HEK293 (cell line): ENCODE data around the gene HTR1A.

Source experiments
- CTCF ChIA-PET: fragments of 350-600 bp; formaldehyde crosslinking; extraction: SDS; loops from one replicate; lab custom pipeline; 2021; ENCODE audit warnings: antibody characterized with exemption; lab: Yijun Ruan, JAX
- POLR2A ChIA-PET: fragments of 300-600 bp; formaldehyde crosslinking; extraction: SDS; loops from one replicate; lab custom pipeline; 2020; ENCODE audit warnings: antibody characterized with exemption, inconsistent platforms; lab: Yijun Ruan, JAX
- H3K27ac ChIP-seq: fragments of 200-500 bp; sonication (Bioruptor generic); 2 replicates; pipeline ENCODE4 v1.5.1; 2014; ENCODE audit warnings: low read depth, low read length, control low read depth, inconsistent platforms; ENCODE audit errors: extremely low read depth
- H3K36me3 ChIP-seq, 2 experiments: fragments of 200-500 bp in 1 of 2; sonication (Bioruptor generic) in 1 of 2; 1 replicate in 1 of 2; 2 replicates in 1 of 2; pipeline ENCODE4 v1.5.1; 2014 to 2017; ENCODE audit warnings: inconsistent platforms in 2 of 2, low read length in 2 of 2; ENCODE audit not compliant: control insufficient read depth in 2 of 2, insufficient read depth in 1 of 2
- H3K4me1 ChIP-seq: fragments of 200-500 bp; sonication (Bioruptor generic); 2 replicates; pipeline ENCODE4 v1.5.1; 2014; ENCODE audit warnings: mild to moderate bottlenecking, low read length, inconsistent platforms; ENCODE audit not compliant: control insufficient read depth, insufficient read depth
- H3K4me3 ChIP-seq: 2 replicates; pipeline ENCODE4 v1.5.1; 2011; ENCODE audit warnings: low read depth, mild to moderate bottlenecking, control low read depth, low read length, moderate library complexity
- H3K9me3 ChIP-seq: fragments of 200-500 bp; sonication (Bioruptor generic); 2 replicates; pipeline ENCODE4 v1.5.1; 2014; ENCODE audit warnings: low read depth, low read length, inconsistent platforms; ENCODE audit not compliant: control insufficient read depth, insufficient read depth
- AEBP2 ChIP-seq: fragments of 450-650 bp; formaldehyde crosslinking; IDR thresholded peaks from 2 replicates; pipeline ENCODE4 v1.5.1; 2016; ENCODE audit warnings: missing biosample characterization, missing genetic modification characterization, borderline replicate concordance
- BCL6B ChIP-seq: fragments of 450-650 bp; formaldehyde crosslinking; IDR thresholded peaks from 2 replicates; pipeline ENCODE4 v1.5.1; 2017; ENCODE audit warnings: missing biosample characterization, missing genetic modification characterization
- ELK4 ChIP-seq: IDR thresholded peaks from 2 replicates; pipeline ENCODE4 v1.6.1; 2011; ENCODE audit warnings: mild to moderate bottlenecking, low read depth, low read length, borderline replicate concordance
- MZF1 ChIP-seq: fragments of 450-650 bp; formaldehyde crosslinking; IDR thresholded peaks from 2 replicates; pipeline ENCODE4 v1.5.1; 2017; ENCODE audit warnings: missing biosample characterization, missing genetic modification characterization, borderline replicate concordance
- PRDM10 ChIP-seq: fragments of 450-650 bp; formaldehyde crosslinking; IDR thresholded peaks from 2 replicates; pipeline ENCODE4 v1.5.1; 2016; ENCODE audit warnings: missing biosample characterization, missing genetic modification characterization
- SCRT1 ChIP-seq: fragments of 450-650 bp; formaldehyde crosslinking; IDR thresholded peaks from 2 replicates; pipeline ENCODE4 v1.5.1; 2016; ENCODE audit warnings: missing biosample characterization, missing genetic modification characterization, borderline replicate concordance
- SP3 ChIP-seq: fragments of 450-650 bp; formaldehyde crosslinking; IDR thresholded peaks from 2 replicates; pipeline ENCODE4 v1.5.1; 2016; ENCODE audit warnings: missing biosample characterization, missing genetic modification characterization
- TCF7L2 ChIP-seq: IDR thresholded peaks from 2 replicates; pipeline ENCODE4 v1.6.1; 2011; ENCODE audit warnings: low read depth, mild to moderate bottlenecking, inconsistent platforms, low read length, moderate library complexity, borderline replicate concordance
- ZNF10 ChIP-seq: fragments of 450-650 bp; formaldehyde crosslinking; IDR thresholded peaks from 2 replicates; pipeline ENCODE4 v1.5.1; 2017; ENCODE audit warnings: missing biosample characterization, missing genetic modification characterization
- ZNF114 ChIP-seq: fragments of 450-650 bp; formaldehyde crosslinking; IDR thresholded peaks from 2 replicates; pipeline ENCODE4 v1.5.0; 2017; ENCODE audit warnings: missing biosample characterization, missing genetic modification characterization
- ZNF292 ChIP-seq: fragments of 450-650 bp; formaldehyde crosslinking; IDR thresholded peaks from 2 replicates; pipeline ENCODE4 v1.5.1; 2016; ENCODE audit warnings: low read depth, missing biosample characterization, missing genetic modification characterization, borderline replicate concordance
- ZNF354C ChIP-seq: fragments of 450-650 bp; formaldehyde crosslinking; IDR thresholded peaks from 2 replicates; pipeline ENCODE4 v1.5.1; 2016; ENCODE audit warnings: missing biosample characterization, missing genetic modification characterization, low read depth, borderline replicate concordance
- ZNF426 ChIP-seq: fragments of 450-650 bp; formaldehyde crosslinking; IDR thresholded peaks from 2 replicates; pipeline ENCODE4 v1.5.1; 2017; ENCODE audit warnings: missing biosample characterization, missing genetic modification characterization, mild to moderate bottlenecking, inconsistent platforms, moderate library complexity
- ZNF544 ChIP-seq: fragments of 450-650 bp; formaldehyde crosslinking; IDR thresholded peaks from 2 replicates; pipeline ENCODE4 v1.5.0; 2017; ENCODE audit warnings: missing biosample characterization, missing genetic modification characterization
- ZNF621 ChIP-seq: fragments of 450-650 bp; formaldehyde crosslinking; IDR thresholded peaks from 2 replicates; pipeline ENCODE4 v1.5.1; 2017; ENCODE audit warnings: missing biosample characterization, missing genetic modification characterization
- ZNF768 ChIP-seq: fragments of 450-650 bp; formaldehyde crosslinking; IDR thresholded peaks from 2 replicates; pipeline ENCODE4 v1.5.1; 2018; ENCODE audit warnings: missing biosample characterization, mild to moderate bottlenecking, missing genetic modification characterization
- ZSCAN16 ChIP-seq: fragments of 450-650 bp; formaldehyde crosslinking; IDR thresholded peaks from 2 replicates; pipeline ENCODE4 v1.5.1; 2016; ENCODE audit warnings: missing biosample characterization, missing genetic modification characterization
- ZXDB ChIP-seq: fragments of 450-650 bp; formaldehyde crosslinking; IDR thresholded peaks from 2 replicates; pipeline ENCODE4 v1.5.1; 2016; ENCODE audit warnings: missing biosample characterization, missing genetic modification characterization

HTR1A gene

GRCh38 chr5:63958654-63959053 is 3.6 kb downstream of the HTR1A start (continued):
- TF ChIP-seq ZNF426 (tag by site-specific recombination), result no peak
- no peak for TF ChIP-seq ZNF544
- no peak for TF ChIP-seq SCRT1
- TF ChIP-seq, all 188 proteins: peak for 0

GRCh38 chr5:63957617-63958016 is 4.6 kb downstream of the HTR1A start:
- Histone ChIP-seq H3K4me1 (no peaks in the 10 kb centered on the region), H3K27ac (no peak overlapping the region), H3K36me3 (no peaks in the 10 kb centered on the region), H3K4me3 (no peak overlapping the region), H3K9me3 (no peaks in the 10 kb centered on the region)
- ChIA-PET CTCF (no interaction called here), POLR2A (no interaction called here)
- no peak for TF ChIP-seq ZNF292 (tag by site-specific recombination)
- TF ChIP-seq PRDM10 (tag by site-specific recombination), result no peak
- TF ChIP-seq SP3 (tag by site-specific recombination), result no peak
- no peak for TF ChIP-seq ZNF426 (tag by site-specific recombination)
- no peak for TF ChIP-seq ZNF114
- TF ChIP-seq ZNF768, result no peak
- no peak for TF ChIP-seq ZNF354C (tag by site-specific recombination)
- TF ChIP-seq MZF1 (tag by site-specific recombination), result no peak
- no peak for TF ChIP-seq BCL6B (tag by site-specific recombination)
- no peak for TF ChIP-seq TCF7L2
- TF ChIP-seq ZXDB (tag by site-specific recombination), result no peak
- no peak for TF ChIP-seq ZSCAN16

GRCh38 chr5:63953217-63953616 is 9.0 kb downstream of the HTR1A start:
- no peak for TF ChIP-seq AEBP2 (tag by site-specific recombination)
- no peak for TF ChIP-seq ZNF10
- TF ChIP-seq ZNF621 (tag by site-specific recombination), result no peak
- TF ChIP-seq ELK4, result no peak
- ChIA-PET CTCF (no interaction called here), POLR2A (no interaction called here)
- no peaks in the 10 kb centered on the region for H3K36me3 ChIP-seq
- H3K4me3 ChIP-seq, result no peak overlapping the region
- H3K9me3 ChIP-seq, result no peaks in the 10 kb centered on the region
- H3K4me1 ChIP-seq, result no peaks in the 10 kb centered on the region
- no peak overlapping the region for H3K27ac ChIP-seq
